Activated CD4-positive, alpha-beta T cell treated with anti-CD3 and anti-CD28 coated beads, Interleukin-2, amount 50 U/mL, for 48 hours (primary cell): Measurements from ENCODE around the gene CHI3L1.

ENCODE experiments used
- DNase-seq, 2 experiments: peaks; one replicate each; pipeline ENCODE4 v3.0.0-alpha.2; 2020

CHI3L1 gene

GRCh38 chr1:203150511-203151297, 35.8 kb downstream of the CHI3L1 start:
- no peak for DNase-seq

- no peak for DNase-seq
Observed at GRCh38 chr1:203149188-203149840, 37.2 kb downstream of the CHI3L1 start.

GRCh38 chr1:203148579-203148978, 37.9 kb downstream of the CHI3L1 start:
- DNase-seq: no peak

GRCh38 chr1:203148127-203148526, 38.4 kb downstream of the CHI3L1 start:
- DNase-seq: no peak

DNA sequence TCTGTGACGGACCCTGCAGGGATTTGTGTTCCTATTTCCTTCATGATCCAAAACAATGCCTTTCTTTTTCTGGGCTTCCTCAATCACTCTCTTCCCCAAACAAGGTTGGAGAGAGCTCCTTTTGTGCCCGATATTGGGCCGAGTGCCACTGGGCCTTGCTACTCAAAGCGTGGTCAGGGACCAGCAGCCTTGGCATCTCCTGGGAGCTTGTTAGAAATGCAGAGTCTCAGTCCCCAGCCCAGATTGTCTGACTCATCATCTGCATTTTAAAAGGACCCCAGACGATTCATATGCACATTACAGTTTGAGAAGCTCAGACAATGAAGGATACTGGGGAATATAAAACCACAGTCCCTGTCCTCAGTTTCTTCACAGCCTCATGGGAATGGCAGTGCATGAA, 39.1 kb downstream of the CHI3L1 start:
- DNase-seq: no peak

GRCh38 chr1:203146537-203146936, 40.0 kb downstream of the CHI3L1 start:
- DNase-seq: no peak

DNA sequence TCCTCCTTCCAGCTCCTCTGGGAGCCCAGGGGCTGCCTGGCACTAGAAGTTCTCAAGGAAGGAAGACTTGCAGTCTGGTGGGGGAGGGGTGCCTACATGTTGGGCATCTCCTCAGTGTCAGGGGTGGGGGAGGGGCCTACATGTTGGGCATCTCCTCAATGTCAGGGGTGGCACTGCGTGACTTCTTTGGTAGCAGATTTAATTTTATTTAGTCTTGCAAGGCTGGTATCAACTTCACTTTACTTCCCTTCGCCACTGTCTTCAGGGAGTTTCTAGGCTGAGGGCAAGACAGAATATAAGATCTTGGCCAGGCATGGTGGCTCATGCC, 40.5 kb downstream of the CHI3L1 start:
- no peak for DNase-seq

- DNase-seq: no peak
Observed at GRCh38 chr1:203145321-203146041, 41.0 kb downstream of the CHI3L1 start.

DNA sequence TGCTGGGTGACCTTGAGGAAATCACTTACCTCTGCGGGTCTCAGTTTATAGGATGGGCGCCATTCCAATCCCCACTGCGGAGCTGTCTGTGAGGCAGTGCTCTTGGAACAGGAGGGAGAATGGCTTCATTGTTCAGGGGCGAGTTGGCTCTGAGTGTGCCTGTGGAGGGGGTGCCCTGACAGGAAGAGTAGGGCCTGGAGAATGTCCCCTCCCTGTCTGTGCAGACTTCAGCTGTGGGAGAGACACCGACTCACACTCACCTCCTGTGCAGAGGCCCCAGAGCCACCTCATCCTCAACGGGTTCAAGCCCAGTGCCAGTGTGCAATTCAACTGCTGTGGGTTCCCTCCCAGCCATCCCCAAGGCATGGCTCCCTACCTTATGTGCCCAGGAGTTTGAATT, 41.8 kb downstream of the CHI3L1 start:
- DNase-seq: no peak

DNA sequence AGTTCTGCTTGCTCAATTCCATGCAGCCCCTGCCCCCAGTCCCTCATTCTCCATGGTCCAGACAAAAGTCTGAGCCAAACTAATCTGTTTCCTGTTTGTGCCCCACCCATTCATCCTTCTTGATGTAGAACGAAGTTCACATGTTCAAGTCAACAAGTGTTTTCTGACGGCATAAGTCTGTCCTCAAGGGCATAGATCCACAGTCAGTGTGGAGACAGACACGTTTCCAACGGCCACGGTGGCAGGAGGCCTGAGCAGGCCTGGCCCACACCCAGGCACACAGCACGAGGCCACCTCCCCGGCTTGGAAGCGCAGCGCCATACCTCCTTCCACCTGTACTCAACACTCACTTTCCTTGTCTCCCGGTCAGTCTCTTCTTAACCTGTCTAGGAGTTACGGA, 42.9 kb downstream of the CHI3L1 start:
- no peak for DNase-seq

- DNase-seq: no peak
Observed at GRCh38 chr1:203142684-203143408, 43.7 kb downstream of the CHI3L1 start.

DNA sequence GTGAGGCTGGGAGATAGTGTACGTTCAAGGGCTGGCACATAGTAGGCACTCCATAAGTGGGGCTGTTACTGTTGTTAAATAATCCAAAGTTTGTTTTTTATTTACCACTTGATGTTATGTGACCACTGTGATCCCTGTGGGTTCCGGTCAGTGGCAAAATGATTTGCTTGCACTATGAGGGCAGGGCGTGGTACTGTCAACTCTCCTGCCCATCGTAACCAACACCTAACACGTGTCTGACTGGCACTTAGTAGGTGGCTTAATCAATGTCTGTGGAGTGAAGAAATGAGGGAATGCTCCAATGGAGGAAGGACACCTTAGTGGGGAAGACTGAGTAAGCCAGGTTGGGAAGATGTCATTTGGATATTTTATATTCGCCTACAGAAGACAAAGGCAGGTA, 44.4 kb downstream of the CHI3L1 start:
- no peak for DNase-seq

DNA sequence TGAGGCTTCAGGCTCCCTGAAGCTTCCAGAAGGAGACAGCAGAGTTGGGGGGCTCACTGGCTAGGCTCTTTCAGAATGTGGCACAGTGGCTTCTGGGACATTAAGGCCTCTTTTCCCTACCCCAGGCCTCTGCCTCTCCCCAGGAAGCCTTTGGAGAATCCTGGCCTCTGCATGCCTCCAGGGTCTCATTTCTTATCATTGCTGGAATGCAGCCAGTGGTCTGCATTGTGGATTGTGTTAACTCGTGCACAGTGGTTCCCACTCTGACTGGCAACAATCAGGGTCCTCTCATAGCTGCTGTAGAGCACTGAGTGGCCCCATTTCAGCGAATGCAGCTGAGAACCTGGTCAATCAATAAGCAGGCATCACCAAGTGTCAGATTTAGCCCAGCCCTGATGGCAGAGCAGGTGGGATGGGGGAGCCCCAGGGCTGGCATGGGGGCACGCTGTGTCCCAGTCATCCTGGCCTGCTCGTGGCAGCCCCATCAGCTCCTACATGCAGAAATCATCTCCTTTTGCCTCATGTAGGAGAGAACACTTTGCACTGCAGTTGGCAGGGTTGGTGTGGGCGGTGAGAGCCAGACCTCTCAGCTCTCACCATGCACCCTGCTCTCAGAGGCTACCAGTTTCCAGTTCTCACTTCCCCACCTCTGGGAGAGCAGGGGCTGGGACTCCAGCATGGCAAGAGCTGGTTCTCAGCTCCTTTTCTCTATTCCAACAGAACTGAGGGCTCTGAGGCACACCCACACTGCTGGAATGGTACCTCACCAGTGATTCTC, 45.6 kb downstream of the CHI3L1 start:
- DNase-seq: no peak

DNA sequence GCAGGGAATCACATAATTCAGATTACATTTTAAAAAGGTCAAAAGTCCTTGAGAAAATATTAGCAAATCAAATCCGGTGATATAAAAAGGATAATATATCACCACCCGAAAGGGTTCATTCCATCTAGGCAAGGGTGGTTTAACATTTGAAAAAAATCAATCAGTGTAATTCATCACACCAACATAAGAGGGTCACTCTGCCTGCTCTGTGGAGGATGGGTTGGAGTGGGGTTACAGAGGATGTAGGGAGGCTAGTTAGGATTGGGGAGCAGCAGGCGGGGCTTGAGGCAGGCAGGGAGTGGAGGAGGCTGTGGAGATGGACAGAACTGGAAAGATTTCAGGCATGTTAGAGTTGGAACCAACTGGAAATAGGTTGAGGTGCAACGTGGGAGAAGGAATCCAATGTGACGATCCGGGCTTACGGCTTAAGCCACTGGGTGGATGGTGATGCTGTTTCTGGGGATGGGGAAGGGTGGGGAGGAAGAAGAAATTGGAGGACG, 46.5 kb downstream of the CHI3L1 start:
- no peak for DNase-seq

- DNase-seq: no peak
Observed at GRCh38 chr1:203138066-203138465, 48.4 kb downstream of the CHI3L1 start.

GRCh38 chr1:203137324-203137723, 49.2 kb downstream of the CHI3L1 start:
- DNase-seq: no peak

- DNase-seq: no peak
Observed at GRCh38 chr1:203136409-203137042, 50.0 kb downstream of the CHI3L1 start.

- DNase-seq: peak in 1 of 2 experiments; percentile 7
Observed at GRCh38 chr1:203135636-203136305, 50.7 kb downstream of the CHI3L1 start.

GRCh38 chr1:203133970-203134725, 52.4 kb downstream of the CHI3L1 start:
- no peak for DNase-seq

GRCh38 chr1:203131548-203132200, 54.8 kb downstream of the CHI3L1 start:
- DNase-seq: no peak
